GM12891 (cell line): Measurements from ENCODE around the gene GABBR2.

ENCODE experiments used
- PAX5 ChIP-seq: IDR thresholded peaks from 2 replicates; pipeline ENCODE4 v1.6.1; 2011; ENCODE audit warnings: low read length, moderate library complexity, mild to moderate bottlenecking; ENCODE audit not compliant: insufficient read depth, severe bottlenecking
- POLR2A ChIP-seq: IDR thresholded peaks from 2 replicates; pipeline ENCODE4 v1.6.1; 2011; ENCODE audit warnings: low read depth, low read length, control low read depth
- POLR2AphosphoS5 ChIP-seq: IDR thresholded peaks from 2 replicates; pipeline ENCODE4 v1.6.1; 2011; ENCODE audit warnings: low read depth, low read length, control low read depth
- SPI1 ChIP-seq: IDR thresholded peaks from 2 replicates; pipeline ENCODE4 v1.6.1; 2011; ENCODE audit warnings: low read depth, low read length, control low read depth
- TAF1 ChIP-seq: IDR thresholded peaks from 2 replicates; pipeline ENCODE4 v1.6.1; 2011; ENCODE audit warnings: low read depth, low read length, control low read depth

- TF ChIP-seq POLR2AphosphoS5 (no peak), POLR2A (no peak), TAF1 (no peak), SPI1 (no peak), PAX5 (no peak)
Observed at GRCh38 chr9:98523231-98523901, 185.4 kb downstream of the GABBR2 start.
